ENCODE data around the gene LAPTM5. TPM values are rescaled to one million over a fixed set of nuclear protein-coding genes. Genes with fewer than 3 reads are reported as not detected.

Gene LAPTM5
- total and polyA plus RNA-seq, 4 donors, result 58.7 to 653 (median 271) TPM

GRCh38 chr1:30718636-30719405, 38.8 kb downstream of the LAPTM5 start:
- peaks cover 0 to 10% (median 0%) of the 10 kb centered on the region in 5 donors for H3K4me1 ChIP-seq (ENCODE audit: control insufficient read depth in 5 of 5, insufficient read depth in 5 of 5, low read length in 5 of 5)
- peak overlapping the region; percentile 60 to 81 for H3K9ac ChIP-seq (ENCODE audit: insufficient read depth in 1 of 2, low read length in 2 of 2)
- H3K27ac ChIP-seq (ENCODE audit: low read depth in 1 of 2, low read length in 1 of 2), result peak overlapping the region; percentile 95 to 99
- ATAC-seq (ENCODE audit: insufficient read depth, low FRiP score) (peak; percentile 85), DNase-seq (peak; percentile 92 to 98 (median 93))
- H3K9me3 ChIP-seq (ENCODE audit: control insufficient read depth in 4 of 4, insufficient read depth in 3 of 4, low read length in 3 of 4), result peaks cover 0 to 5% (median under 1%) of the 10 kb centered on the region in 4 donors
- H3K4me3 ChIP-seq, result peak overlapping the region; percentile 46
- WGBS, 2 donors, result 0 to 1% methylated on average over 50 to 66 of the region's 66 CpGs
- no peaks in the 10 kb centered on the region for H3K36me3 ChIP-seq (ENCODE audit: control insufficient read depth in 4 of 4, insufficient read depth in 4 of 4, low read length in 4 of 4)
- no peaks in the 10 kb centered on the region for H3K27me3 ChIP-seq (ENCODE audit: control insufficient read depth in 3 of 3, insufficient read depth in 3 of 3, low read length in 2 of 3)
- TF ChIP-seq CTCF (IDR thresholded peaks at IDR 0.05; ENCODE audit: control extremely low read depth, extremely low read depth), result peak; percentile 99

- 0 to 2% methylated on average over 32 to 50 of the region's 50 CpGs for WGBS, 2 donors
- no peaks in the 10 kb centered on the region for H3K36me3 ChIP-seq (ENCODE audit: control insufficient read depth in 4 of 4, insufficient read depth in 4 of 4, low read length in 4 of 4)
- peaks cover 0 to 5% (median under 1%) of the 10 kb centered on the region in 4 donors for H3K9me3 ChIP-seq (ENCODE audit: control insufficient read depth in 4 of 4, insufficient read depth in 3 of 4, low read length in 3 of 4)
- H3K4me3 ChIP-seq, result no peak overlapping the region
- DNase-seq, result peak; percentile 97 to 99 (median 98)
- H3K4me1 ChIP-seq (ENCODE audit: control insufficient read depth in 5 of 5, insufficient read depth in 5 of 5, low read length in 5 of 5), result peaks cover 0 to 16% (median 0%) of the 10 kb centered on the region in 5 donors
- H3K9ac ChIP-seq (ENCODE audit: insufficient read depth in 1 of 2, low read length in 2 of 2), result no peak overlapping the region
- no peaks in the 10 kb centered on the region for H3K27me3 ChIP-seq (ENCODE audit: control insufficient read depth in 3 of 3, insufficient read depth in 3 of 3, low read length in 2 of 3)
- ATAC-seq (ENCODE audit: insufficient read depth, low FRiP score), result peak; percentile 88
- TF ChIP-seq CTCF (IDR thresholded peaks at IDR 0.05; ENCODE audit: control extremely low read depth, extremely low read depth), result no peak
- H3K27ac ChIP-seq (ENCODE audit: low read depth in 1 of 2, low read length in 1 of 2), result peak overlapping the region; percentile 60 to 73
Measured at GRCh38 chr1:30718091-30718635, 39.4 kb downstream of the LAPTM5 start.

GRCh38 chr1:30716646-30717045, 40.9 kb downstream of the LAPTM5 start:
- Histone ChIP-seq H3K9me3 (ENCODE audit: control insufficient read depth in 4 of 4, insufficient read depth in 3 of 4, low read length in 3 of 4) (peaks cover 0 to 5% (median under 1%) of the 10 kb centered on the region in 4 donors), H3K27me3 (ENCODE audit: control insufficient read depth in 3 of 3, insufficient read depth in 3 of 3, low read length in 2 of 3) (no peaks in the 10 kb centered on the region), H3K27ac (ENCODE audit: low read depth in 1 of 2, low read length in 1 of 2) (no peak overlapping the region), H3K9ac (ENCODE audit: insufficient read depth in 1 of 2, low read length in 2 of 2) (no peak overlapping the region), H3K4me1 (ENCODE audit: control insufficient read depth in 5 of 5, insufficient read depth in 5 of 5, low read length in 5 of 5) (peaks cover 0 to 22% (median 0%) of the 10 kb centered on the region in 5 donors), H3K4me3 (no peak overlapping the region), H3K36me3 (ENCODE audit: control insufficient read depth in 4 of 4, insufficient read depth in 4 of 4, low read length in 4 of 4) (no peaks in the 10 kb centered on the region)
- no peak for TF ChIP-seq CTCF (IDR thresholded peaks at IDR 0.05; ENCODE audit: control extremely low read depth, extremely low read depth)
- ATAC-seq (ENCODE audit: insufficient read depth, low FRiP score) (no peak), DNase-seq (no peak)
- 98% methylated on average over 8 of the region's 8 CpGs for WGBS, 2 donors

Measured in lung (tissue), 12 donors.